Neural cell (in vitro differentiated cells): Measurements from ENCODE around the gene STRN. TPM values are rescaled to one million over a fixed set of nuclear protein-coding genes. Genes with fewer than 3 reads are reported as not detected.

ENCODE experiments used
- H2AFZ ChIP-seq: fragments of 200-600, 300-800 bp; sonication (generic), shearing (Covaris generic); 2 replicates; pipeline ENCODE4 v1.6.0; 2014; ENCODE audit warnings: low read depth, mild to moderate bottlenecking, antibody characterized with exemption, low read length, moderate library complexity
- H3F3A ChIP-seq: fragments of 200-600 bp; shearing (Covaris generic); 2 replicates; pipeline ENCODE4 v1.6.1; 2016; ENCODE audit warnings: mild to moderate bottlenecking, moderate library complexity, mixed read lengths, antibody characterized with exemption, low read length; ENCODE audit not compliant: insufficient read depth, poor library complexity, severe bottlenecking
- H3K27ac ChIP-seq: fragments of 200-600, 300-800 bp; sonication (generic), shearing (Covaris generic); 2 replicates; pipeline ENCODE4 v1.5.1; 2014; ENCODE audit warnings: mild to moderate bottlenecking, low read length, moderate library complexity
- H3K27me3 ChIP-seq: fragments of 300-800, 200-600 bp; sonication (generic), shearing (Covaris generic); 2 replicates; pipeline ENCODE4 v1.6.0; 2014; ENCODE audit warnings: mild to moderate bottlenecking, low read depth, low read length, moderate library complexity; ENCODE audit not compliant: insufficient read depth
- H3K36me3 ChIP-seq: fragments of 300-800, 200-600 bp; sonication (generic), shearing (Covaris generic); 2 replicates; pipeline ENCODE4 v1.5.1; 2014; ENCODE audit warnings: mild to moderate bottlenecking, antibody characterized with exemption, low read length, moderate library complexity; ENCODE audit not compliant: insufficient read depth
- H3K4me2 ChIP-seq: fragments of 300-800, 200-600 bp; sonication (generic), shearing (Covaris generic); 2 replicates; pipeline ENCODE4 v1.6.0; 2014; ENCODE audit warnings: mild to moderate bottlenecking, low read length
- H3K4me3 ChIP-seq: fragments of 300-800, 200-600 bp; sonication (generic), shearing (Covaris generic); 2 replicates; pipeline ENCODE4 v1.5.1; 2014; ENCODE audit warnings: mild to moderate bottlenecking, low read length, moderate library complexity
- H3K79me2 ChIP-seq: fragments of 200-600 bp; shearing (Covaris generic); replicated peaks from 2 replicates; pipeline ENCODE4 v1.6.0; 2014; ENCODE audit warnings: mild to moderate bottlenecking, low read length, moderate library complexity; ENCODE audit not compliant: insufficient read depth
- H3K9ac ChIP-seq: fragments of 300-800, 200-600 bp; sonication (generic), shearing (Covaris generic); 2 replicates; pipeline ENCODE4 v1.6.1; 2016; ENCODE audit warnings: mild to moderate bottlenecking, low read length, mixed read lengths
- H3K9me2 ChIP-seq: fragments of 200-600 bp; shearing (Covaris generic); 2 replicates; pipeline ENCODE4 v1.6.1; 2016; ENCODE audit warnings: mild to moderate bottlenecking, low read length, mixed read lengths; ENCODE audit not compliant: insufficient read depth
- H3K9me3 ChIP-seq: fragments of 200-600, 300-800 bp; sonication (generic), shearing (Covaris generic); 2 replicates; pipeline ENCODE4 v1.6.1; 2016; ENCODE audit warnings: mild to moderate bottlenecking, mixed run types, low read length, moderate library complexity, mixed read lengths
- H4K20me1 ChIP-seq: fragments of 200-600 bp; shearing (Covaris generic); 2 replicates; pipeline ENCODE4 v1.6.1; 2016; ENCODE audit warnings: mild to moderate bottlenecking, mixed run types; ENCODE audit not compliant: insufficient read depth
- CTCF ChIP-seq: fragments of 450-650 bp; IDR thresholded peaks from 2 replicates; pipeline ENCODE4 v1.5.1; 2014; ENCODE audit warnings: antibody characterized with exemption, mild to moderate bottlenecking, moderate library complexity; ENCODE audit not compliant: poor library complexity, severe bottlenecking
- EP300 ChIP-seq: fragments of 450-650 bp; conservative IDR thresholded peaks from 2 replicates; pipeline ENCODE4 v1.6.1; 2014; ENCODE audit warnings: antibody characterized with exemption, mild to moderate bottlenecking, moderate library complexity; ENCODE audit not compliant: poor library complexity, severe bottlenecking
- EZH2 ChIP-seq: fragments of 200-600, 300-800 bp; shearing (Covaris generic), sonication (generic); IDR thresholded peaks from 2 replicates; pipeline ENCODE4 v1.6.1; 2014; ENCODE audit warnings: antibody characterized with exemption, low read length, borderline replicate concordance, mild to moderate bottlenecking; ENCODE audit not compliant: insufficient read depth, poor library complexity, severe bottlenecking
- MXI1 ChIP-seq: fragments of 450-650 bp; conservative IDR thresholded peaks from 2 replicates; pipeline ENCODE4 v1.6.1; 2014; ENCODE audit warnings: antibody characterized with exemption, mild to moderate bottlenecking; ENCODE audit not compliant: poor library complexity, severe bottlenecking
- POLR2AphosphoS5 ChIP-seq: IDR thresholded peaks from 2 replicates; pipeline ENCODE4 v1.6.1; 2012
- RAD21 ChIP-seq: fragments of 450-650 bp; conservative IDR thresholded peaks from 2 replicates; pipeline ENCODE4 v1.6.1; 2014; ENCODE audit warnings: antibody characterized with exemption, mild to moderate bottlenecking, moderate library complexity
- REST ChIP-seq: IDR thresholded peaks from 2 replicates; pipeline ENCODE4 v1.6.1; 2012; ENCODE audit warnings: borderline replicate concordance
- SMC3 ChIP-seq: fragments of 450-650 bp; conservative IDR thresholded peaks from 2 replicates; pipeline ENCODE4 v1.6.1; 2014; ENCODE audit warnings: antibody characterized with exemption, mild to moderate bottlenecking, moderate library complexity; ENCODE audit not compliant: poor library complexity
- TAF1 ChIP-seq: IDR thresholded peaks from 2 replicates; pipeline ENCODE4 v1.6.1; 2012; ENCODE audit warnings: low read depth
- polyA plus RNA-seq: library from polyadenylated mRNA; depleted of rRNA; stranded (reverse); fragments of >200 nt; gene quantifications from 2 replicates; pipeline ENCODE4 v1.2.3, GENCODE V29; 2014

The STRN gene
- polyA plus RNA-seq, 1 donor from 2014 or later = 9.9 TPM

- no peaks in the 10 kb centered on the region for H3K27me3 ChIP-seq
- H3K27ac ChIP-seq = no peak overlapping the region
- H3K36me3 ChIP-seq = peaks cover 3% of the 10 kb centered on the region
- H4K20me1 ChIP-seq = no peaks in the 10 kb centered on the region
- H3K4me2 ChIP-seq = no peak overlapping the region
- no peak overlapping the region for H2AFZ ChIP-seq
- H3K79me2 ChIP-seq = no peaks in the 10 kb centered on the region
- TF ChIP-seq REST (no peak), POLR2AphosphoS5 (no peak), RAD21 (no peak), TAF1 (no peak), SMC3 (no peak), CTCF (no peak), EP300 (no peak), MXI1 (no peak)
- H3K9me3 ChIP-seq = no peaks in the 10 kb centered on the region
- no peak overlapping the region for H3K4me3 ChIP-seq
- no peaks in the 10 kb centered on the region for H3K9me2 ChIP-seq
- H3K9ac ChIP-seq = no peak overlapping the region
- no peaks in the 10 kb centered on the region for H3F3A ChIP-seq
Observed at GRCh38 chr2:36912695-36913094, 53.6 kb downstream of the STRN start.

GRCh38 chr2:36911012-36911411 lies 55.3 kb downstream of the STRN start:
- Histone ChIP-seq H3K9me3 (no peaks in the 10 kb centered on the region), H3K36me3 (peaks cover 3% of the 10 kb centered on the region), H3K27ac (no peak overlapping the region), H4K20me1 (no peaks in the 10 kb centered on the region), H3K9me2 (no peaks in the 10 kb centered on the region), H3K4me3 (no peak overlapping the region), H3K79me2 (no peaks in the 10 kb centered on the region), H2AFZ (no peak overlapping the region), H3F3A (no peaks in the 10 kb centered on the region), H3K27me3 (no peaks in the 10 kb centered on the region), H3K9ac (no peak overlapping the region), H3K4me2 (no peak overlapping the region)
- TF ChIP-seq SMC3 = no peak
- no peak for TF ChIP-seq RAD21
- TF ChIP-seq EP300 = no peak

GRCh38 chr2:36906277-36906676 lies 60.1 kb downstream of the STRN start:
- Histone ChIP-seq H3K9ac (no peak overlapping the region), H4K20me1 (no peaks in the 10 kb centered on the region), H3K4me3 (no peak overlapping the region), H3K9me3 (no peaks in the 10 kb centered on the region), H3K9me2 (no peaks in the 10 kb centered on the region), H3K4me2 (no peak overlapping the region), H3F3A (no peaks in the 10 kb centered on the region), H3K27ac (no peak overlapping the region), H3K79me2 (no peaks in the 10 kb centered on the region), H3K36me3 (no peaks in the 10 kb centered on the region), H3K27me3 (no peaks in the 10 kb centered on the region), H2AFZ (no peak overlapping the region)
- TF ChIP-seq MXI1 (no peak), REST (no peak), RAD21 (no peak), TAF1 (no peak), CTCF (no peak), SMC3 (no peak), EZH2 (no peak), POLR2AphosphoS5 (no peak), EP300 (no peak)
